Stomach (tissue), 9 donors: ENCODE results near the gene LITAF. TPM values are rescaled to one million over a fixed set of nuclear protein-coding genes. Genes with fewer than 3 reads are reported as not detected.
"Not testable (repeated sequence)": the region's sequence is repeated elsewhere in the genome, so short reads cannot be mapped to it uniquely, and the experiment has no call there.

Experiments
- DNase-seq, 2 donors: peaks; one replicate each; pipeline versions ENCODE4 v3.0.0 to v3.0.0-alpha.2; 2013 to 2019
- H3K27ac ChIP-seq, 5 donors: fragments of 200-600 bp in 4 of 5; sonication (generic) in 4 of 5; one replicate each; pipeline ENCODE4 v1.5.1; 2013 to 2019; ENCODE audit warnings: mild to moderate bottlenecking in 1 of 5, moderate library complexity in 1 of 5
- H3K27me3 ChIP-seq, 3 donors: fragments of 200-600 bp; sonication (generic); one replicate each; pipeline ENCODE4 v1.5.1; 2017 to 2019; ENCODE audit warnings: mixed run types in 1 of 3
- H3K36me3 ChIP-seq, 4 donors: fragments of 200-600 bp; sonication (generic); 1 replicate in 3 of 4; 2 replicates in 1 of 4; pipeline ENCODE4 v1.5.1; 2016 to 2019
- H3K4me1 ChIP-seq, 4 donors: fragments of 200-600 bp; sonication (generic); one replicate each; pipeline ENCODE4 v1.5.1; 2016 to 2019
- H3K4me3 ChIP-seq, 4 donors: fragments of 200-600 bp; sonication (generic) in 3 of 4; one replicate each; pipeline ENCODE4 v1.5.1; 2016 to 2019; ENCODE audit warnings: mild to moderate bottlenecking in 1 of 4
- H3K9me3 ChIP-seq, 4 donors: fragments of 200-600 bp; sonication (generic); one replicate each; pipeline ENCODE4 v1.5.1; 2016 to 2019
- CTCF ChIP-seq, 7 experiments: fragments of 450-650 bp in 4 of 7; fragments of 200-600 bp in 3 of 7; sonication (generic) in 3 of 7; IDR thresholded peaks; one replicate each; pipeline ENCODE4 v1.5.1; 2016 to 2019; ENCODE audit warnings: antibody characterized with exemption in 7 of 7, control low read depth in 2 of 7, mild to moderate bottlenecking in 1 of 7
- EP300 ChIP-seq: sonication (generic); formaldehyde crosslinking; IDR thresholded peaks from one replicate; pipeline ENCODE4 v1.6.1; 2017; ENCODE audit warnings: antibody characterized with exemption
- POLR2A ChIP-seq, 4 donors: fragments of 450-650 bp; IDR thresholded peaks; one replicate each; pipeline ENCODE4 v1.6.1; 2016; ENCODE audit warnings: antibody characterized with exemption in 4 of 4, control low read depth in 2 of 4, mild to moderate bottlenecking in 1 of 4, moderate library complexity in 1 of 4
- POLR2AphosphoS5 ChIP-seq, 3 donors: sonication (generic); formaldehyde crosslinking; IDR thresholded peaks; one replicate each; pipeline ENCODE4 v1.6.1; 2016; ENCODE audit warnings: antibody characterized with exemption in 3 of 3
- WGBS, 5 donors: extraction: QIAGEN DNeasy Blood & Tissue Kit in 3 of 5; methylation state at CpG; one replicate each; pipeline versions ENCODE4 v1.1.5 to v1.1.7; 2013 to 2018; 5-methylcytosine and 5-hydroxymethylcytosine counted together
- intact Hi-C: fragments of 100-400 bp; cut with DNase I; formaldehyde crosslinking; loops from one replicate; pipeline ENCODE4 v1.15.1; 2023; ENCODE audit warnings: low total_unique reads
- polyA plus RNA-seq, 3 donors: library from polyadenylated mRNA; stranded (reverse); fragments of 200-250 nt; gene quantifications; one replicate each; pipeline ENCODE4 v1.2.3, GENCODE V29; 2013
- total RNA-seq, 5 donors: library from RNA; depleted of rRNA; stranded (reverse); fragments of >200 nt; gene quantifications; one replicate each; pipeline versions ENCODE4 v1.1.0 to v1.2.3, GENCODE V29; 2014 to 2016
- donor health status: healthy with polysubstance abuse.
- donor health status: Bipolar disorder and iron deficiency.
- donor health status: healthy.

The LITAF gene
- total and polyA plus RNA-seq, 8 donors = 9.8 to 211 (median 60.2) TPM

- Histone ChIP-seq H3K27ac (peak overlapping the region; percentile 44 to 78 (median 70)), H3K27me3 (no peaks in the 10 kb centered on the region), H3K9me3 (peaks cover 0 to 7% (median 4%) of the 10 kb centered on the region in 4 donors), H3K4me1 (peaks cover 19 to 88% (median 48%) of the 10 kb centered on the region in 4 donors), H3K4me3 (no peak overlapping the region), H3K36me3 (peaks cover 6 to 18% (median 13%) of the 10 kb centered on the region in 4 donors)
- intact Hi-C loops = no loop called here
- no peak for TF ChIP-seq EP300
- TF ChIP-seq CTCF (IDR thresholded peaks at IDR 0.05) = no peak
- no peak for TF ChIP-seq POLR2AphosphoS5 (IDR thresholded peaks at IDR 0.05)
- TF ChIP-seq POLR2A (IDR thresholded peaks at IDR 0.05) = no peak
- 45 to 62% (median 59%) methylated on average over 21 of the region's 21 CpGs for WGBS, 5 donors
- peak in 1 of 2 donors; percentile 78 for DNase-seq
Observed at GRCh38 chr16:11560701-11561453, 25.8 kb downstream of the LITAF start.

GRCh38 chr16:11558308-11558823 is 28.4 kb downstream of the LITAF start:
- Histone ChIP-seq H3K27ac (peak overlapping the region in 4 of 5 donors; percentile 9 to 78 (median 32)), H3K4me1 (peaks cover 15 to 75% (median 45%) of the 10 kb centered on the region in 4 donors), H3K36me3 (peaks cover 19 to 41% (median 33%) of the 10 kb centered on the region in 4 donors)
- H3K9me3 ChIP-seq, intact Hi-C loops, H3K4me3 ChIP-seq, DNase-seq, H3K27me3 ChIP-seq: not testable (repeated sequence)
- 74 to 83% (median 77%) methylated on average over 6 of the region's 6 CpGs for WGBS, 5 donors

GRCh38 chr16:11557801-11558200 is 28.9 kb downstream of the LITAF start:
- DNase-seq = peak in 1 of 2 donors; percentile 59
- TF ChIP-seq EP300 (no peak), CTCF (IDR thresholded peaks at IDR 0.05) (no peak), POLR2A (IDR thresholded peaks at IDR 0.05) (no peak), POLR2AphosphoS5 (IDR thresholded peaks at IDR 0.05) (no peak)
- Histone ChIP-seq H3K27me3 (no peaks in the 10 kb centered on the region), H3K4me1 (peaks cover 13 to 75% (median 43%) of the 10 kb centered on the region in 4 donors), H3K9me3 (peaks cover 0 to 8% (median 4%) of the 10 kb centered on the region in 4 donors), H3K4me3 (no peak overlapping the region), H3K27ac (peak overlapping the region in 4 of 5 donors; percentile 9 to 78 (median 32)), H3K36me3 (peaks cover 24 to 46% (median 39%) of the 10 kb centered on the region in 4 donors)
- WGBS, 5 donors = 25 to 56% (median 41%) methylated on average over 6 of the region's 6 CpGs
- intact Hi-C loops = no loop called here

GRCh38 chr16:11556945-11557720 is 29.6 kb downstream of the LITAF start:
- no peaks in the 10 kb centered on the region for H3K27me3 ChIP-seq
- H3K36me3 ChIP-seq = peaks cover 31 to 50% (median 45%) of the 10 kb centered on the region in 4 donors
- intact Hi-C loops = no loop called here
- H3K27ac ChIP-seq = peak overlapping the region in 4 of 5 donors; percentile 9 to 78 (median 32)
- no peak for TF ChIP-seq POLR2AphosphoS5 (IDR thresholded peaks at IDR 0.05)
- TF ChIP-seq EP300 = no peak
- TF ChIP-seq CTCF (IDR thresholded peaks at IDR 0.05) = no peak
- no peak for TF ChIP-seq POLR2A (IDR thresholded peaks at IDR 0.05)
- DNase-seq = no peak
- 76 to 89% (median 83%) methylated on average over 9 of the region's 9 CpGs for WGBS, 5 donors
- no peak overlapping the region for H3K4me3 ChIP-seq
- H3K4me1 ChIP-seq = peaks cover 13 to 75% (median 43%) of the 10 kb centered on the region in 4 donors
- H3K9me3 ChIP-seq = peaks cover 0 to 8% (median 4%) of the 10 kb centered on the region in 4 donors
